ENCODE data around the gene AGAP2. TPM values are rescaled to one million over a fixed set of nuclear protein-coding genes. Genes with fewer than 3 reads are reported as not detected.

Gene AGAP2
- total and polyA plus RNA-seq, 2 of the 8 experiments (the other 6 are each of a cell fraction or from before 2014, with no cell fraction given) = 1.5 TPM

GRCh38 chr12:57693659-57694458, 44.7 kb downstream of the AGAP2 start, which contains the start of gene OS9 (continued):
- no peak for TF ChIP-seq ATF2 (IDR thresholded peaks at IDR 0.05; ENCODE audit: low read length)
- TF ChIP-seq POU5F1 (IDR thresholded peaks at IDR 0.05; ENCODE audit: low read depth, low read length) = no peak
- TF ChIP-seq MAX (IDR thresholded peaks at IDR 0.05) = peak; percentile 42; the same call in 1 of the 2 replicates
- peak; percentile 82 to 87; a peak in 3 of 4 replicates for TF ChIP-seq SIN3A (conservative IDR thresholded peaks at IDR 0.05 in 1 of 2, IDR thresholded peaks at IDR 0.05 in 1 of 2; ENCODE audit: low read depth in 1 of 2, low read length in 2 of 2)
- peak in 1 of 2 experiments; percentile 93; a peak in 2 of 4 replicates for TF ChIP-seq HDAC2 (IDR thresholded peaks at IDR 0.05; ENCODE audit: borderline replicate concordance in 1 of 2, low read depth in 2 of 2, low read length in 2 of 2)
- TF ChIP-seq TAF7 (optimal IDR thresholded peaks at IDR 0.05; ENCODE audit: borderline replicate concordance, low read depth, low read length) = no peak
- peak; percentile 62 for TF ChIP-seq KDM4A (IDR thresholded peaks at IDR 0.05; ENCODE audit: low read depth, low read length, severe bottlenecking)
- TF ChIP-seq JUN (IDR thresholded peaks at IDR 0.05; ENCODE audit: low read depth, low read length) = no peak
- TF ChIP-seq GTF2F1 (IDR thresholded peaks at IDR 0.05; ENCODE audit: borderline replicate concordance, low read depth, low read length) = no peak
- no peak for TF ChIP-seq JUND (IDR thresholded peaks at IDR 0.05; ENCODE audit: low read length)
- peak; percentile 49 for TF ChIP-seq ASH2L (IDR thresholded peaks at IDR 0.05; ENCODE audit: low read length)
- TF ChIP-seq SP4 (IDR thresholded peaks at IDR 0.05; ENCODE audit: low read length) = no peak
- peak; percentile 79 for TF ChIP-seq TBP (IDR thresholded peaks at IDR 0.05; ENCODE audit: low read depth, low read length)
- TF ChIP-seq RAD21 (IDR thresholded peaks at IDR 0.05 in 1 of 2, conservative IDR thresholded peaks at IDR 0.05 in 1 of 2; ENCODE audit: low read depth in 2 of 2, low read length in 2 of 2) = peak; percentile 51 to 52
- peak; percentile 92 for TF ChIP-seq PHF8 (conservative IDR thresholded peaks at IDR 0.05; ENCODE audit: low read depth, low read length)
- TF ChIP-seq TCF12 (IDR thresholded peaks at IDR 0.05; ENCODE audit: low read depth, low read length) = no peak
- TF ChIP-seq YY1 (IDR thresholded peaks at IDR 0.05; ENCODE audit: low read depth, low read length) = peak; percentile 95
- no peak for TF ChIP-seq CTBP2 (IDR thresholded peaks at IDR 0.05; ENCODE audit: borderline replicate concordance, insufficient read depth, insufficient read length, low read length)
- no peak for TF ChIP-seq BCL11A (IDR thresholded peaks at IDR 0.05; ENCODE audit: low read depth in 2 of 2, low read length in 2 of 2)
- no peak for TF ChIP-seq ZNF274 (IDR thresholded peaks at IDR 0.05; ENCODE audit: borderline replicate concordance, extremely low read depth, low read length)
- peak; percentile 89 for TF ChIP-seq POLR2AphosphoS5 (IDR thresholded peaks at IDR 0.05; ENCODE audit: low read depth, low read length)
- peak; percentile 92 for TF ChIP-seq TAF1 (IDR thresholded peaks at IDR 0.05; ENCODE audit: low read depth, low read length)
